Tibial nerve (tissue), 4 donors: Measurements from ENCODE around the gene OR9G4.

Experiments used
- EP300 ChIP-seq, 2 donors: sonication (generic); formaldehyde crosslinking; IDR thresholded peaks; one replicate each; pipeline ENCODE4 v1.6.1; 2017; ENCODE audit warnings: antibody characterized with exemption in 2 of 2, mild to moderate bottlenecking in 1 of 2
- POLR2A ChIP-seq, 2 donors: fragments of 450-650 bp; IDR thresholded peaks; one replicate each; pipeline ENCODE4 v1.6.1; 2017; ENCODE audit warnings: antibody characterized with exemption in 2 of 2, mild to moderate bottlenecking in 2 of 2, moderate library complexity in 2 of 2
- TF ChIP-seq, protein P1 (sequence below), 5 experiments: fragments of 200-600 bp in 3 of 5; fragments of 450-650 bp in 2 of 5; sonication (generic) in 3 of 5; IDR thresholded peaks; one replicate each; pipeline ENCODE4 v1.5.1; 2016 to 2019; ENCODE audit warnings: antibody characterized with exemption in 5 of 5, mild to moderate bottlenecking in 3 of 5, moderate library complexity in 2 of 5

DNA sequence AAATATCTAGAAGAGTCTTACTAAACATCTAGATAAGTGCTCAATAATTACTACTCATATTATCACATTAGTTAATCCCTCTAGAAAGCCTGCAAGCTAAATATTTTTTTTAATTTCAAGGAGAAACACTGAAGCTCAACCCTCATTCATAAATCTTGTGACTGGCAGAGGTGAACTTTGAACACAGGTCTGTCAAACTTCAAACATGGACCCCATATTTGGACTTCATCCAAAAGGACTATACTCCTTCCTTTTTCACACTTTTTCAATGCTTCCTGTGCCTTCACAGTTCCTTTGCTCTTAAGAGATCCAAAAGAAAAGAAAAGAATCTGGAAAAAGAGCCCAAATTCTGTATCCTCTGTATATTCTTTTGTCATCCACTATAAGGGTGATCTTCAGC lies 28.3 kb upstream of the OR9G4 start:
- TF ChIP-seq, protein P1, sequence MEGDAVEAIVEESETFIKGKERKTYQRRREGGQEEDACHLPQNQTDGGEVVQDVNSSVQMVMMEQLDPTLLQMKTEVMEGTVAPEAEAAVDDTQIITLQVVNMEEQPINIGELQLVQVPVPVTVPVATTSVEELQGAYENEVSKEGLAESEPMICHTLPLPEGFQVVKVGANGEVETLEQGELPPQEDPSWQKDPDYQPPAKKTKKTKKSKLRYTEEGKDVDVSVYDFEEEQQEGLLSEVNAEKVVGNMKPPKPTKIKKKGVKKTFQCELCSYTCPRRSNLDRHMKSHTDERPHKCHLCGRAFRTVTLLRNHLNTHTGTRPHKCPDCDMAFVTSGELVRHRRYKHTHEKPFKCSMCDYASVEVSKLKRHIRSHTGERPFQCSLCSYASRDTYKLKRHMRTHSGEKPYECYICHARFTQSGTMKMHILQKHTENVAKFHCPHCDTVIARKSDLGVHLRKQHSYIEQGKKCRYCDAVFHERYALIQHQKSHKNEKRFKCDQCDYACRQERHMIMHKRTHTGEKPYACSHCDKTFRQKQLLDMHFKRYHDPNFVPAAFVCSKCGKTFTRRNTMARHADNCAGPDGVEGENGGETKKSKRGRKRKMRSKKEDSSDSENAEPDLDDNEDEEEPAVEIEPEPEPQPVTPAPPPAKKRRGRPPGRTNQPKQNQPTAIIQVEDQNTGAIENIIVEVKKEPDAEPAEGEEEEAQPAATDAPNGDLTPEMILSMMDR (IDR thresholded peaks at IDR 0.05) = no peak
- no peak for TF ChIP-seq EP300 (IDR thresholded peaks at IDR 0.05)
- TF ChIP-seq POLR2A (IDR thresholded peaks at IDR 0.05) = no peak
